SK-N-MC (cell line): ENCODE measurements around the gene HEG1.

Source experiments
- FOXP2 ChIP-seq: optimal IDR thresholded peaks from 2 replicates; pipeline ENCODE3; 2011; ENCODE audit warnings: mild to moderate bottlenecking, moderate library complexity; ENCODE audit not compliant: insufficient read depth; ENCODE audit errors: extremely low read length, control extremely low read depth
- POLR2AphosphoS5 ChIP-seq: IDR thresholded peaks from 2 replicates; pipeline ENCODE4 v1.6.1; 2012; ENCODE audit warnings: mild to moderate bottlenecking, low read depth, low read length, borderline replicate concordance

- TF ChIP-seq POLR2AphosphoS5 (no peak), FOXP2 (no peak)
These were observed 22.2 kb downstream of the HEG1 start for GRCh38 chr3:125033616-125034015.
